ENCODE data around the gene DDX43.
"Not testable (repeated sequence)": the region's sequence is repeated elsewhere in the genome, so short reads cannot be mapped to it uniquely, and the experiment has no call there.

The DDX43 gene

GRCh38 chr6:73394577-73395354 is at the start of gene DDX43:
Gene DDX43 (plus strand): TSS chr6:73394828. CDS start chr6:73394906, 78 bp downstream.
- DNase-seq = no peak

GRCh38 chr6:73348550-73349204 is 46.0 kb upstream of the DDX43 start:
- DNase-seq = no peak

GRCh38 chr6:73349311-73349710 is 45.3 kb upstream of the DDX43 start:
- DNase-seq = no peak

GRCh38 chr6:73353636-73354593 is 40.7 kb upstream of the DDX43 start, which contains the start of gene DPPA5:
Gene DPPA5 (minus strand): TSS chr6:73354276. CDS start chr6:73354225, 51 bp downstream.
- no peak for DNase-seq

GRCh38 chr6:73362358-73362757 is 32.3 kb upstream of the DDX43 start, which contains the start of gene KHDC3L:
Gene KHDC3L (plus strand): TSS chr6:73362658. CDS start chr6:73362730, 72 bp downstream.
- DNase-seq = no peak

- DNase-seq = no peak
Observed at GRCh38 chr6:73362869-73363536, 31.6 kb upstream of the DDX43 start.

DNA sequence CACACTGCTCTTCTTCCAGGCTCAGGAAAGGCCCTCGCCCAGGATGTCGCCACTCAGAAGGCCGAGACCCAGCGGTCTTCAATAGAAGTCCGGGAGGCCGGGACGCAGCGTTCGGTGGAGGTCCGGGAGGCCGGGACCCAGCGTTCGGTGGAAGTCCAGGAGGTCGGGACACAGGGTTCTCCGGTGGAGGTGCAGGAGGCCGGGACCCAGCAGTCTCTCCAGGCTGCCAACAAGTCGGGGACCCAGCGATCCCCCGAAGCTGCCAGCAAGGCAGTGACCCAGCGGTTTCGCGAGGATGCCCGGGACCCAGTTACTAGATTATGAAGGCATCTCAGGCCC is 31.1 kb upstream of the DDX43 start:
- DNase-seq = no peak

GRCh38 chr6:73364121-73364520 is 30.5 kb upstream of the DDX43 start:
- DNase-seq = no peak

DNA sequence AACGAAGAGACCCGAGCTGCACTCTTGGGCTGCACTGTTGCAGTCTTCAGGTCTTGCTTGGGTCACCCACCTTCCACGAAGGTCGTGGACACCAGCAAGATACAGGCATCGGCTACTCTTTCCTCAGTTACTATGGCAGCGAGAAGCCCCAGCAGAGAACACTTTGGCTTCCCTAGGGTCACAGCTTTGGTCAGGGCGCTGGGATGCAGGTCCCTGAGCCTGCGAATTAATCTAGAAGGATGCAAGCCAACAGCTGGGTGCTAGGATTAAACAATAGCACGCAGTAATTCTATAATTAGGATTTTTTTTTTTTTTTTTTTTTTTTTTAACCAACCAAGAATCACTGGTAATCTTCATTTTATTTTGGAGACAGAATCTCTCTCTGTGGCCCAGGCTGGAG is 30.1 kb upstream of the DDX43 start:
- no peak for DNase-seq

GRCh38 chr6:73367761-73368355 is 26.8 kb upstream of the DDX43 start:
- DNase-seq = no peak

DNA sequence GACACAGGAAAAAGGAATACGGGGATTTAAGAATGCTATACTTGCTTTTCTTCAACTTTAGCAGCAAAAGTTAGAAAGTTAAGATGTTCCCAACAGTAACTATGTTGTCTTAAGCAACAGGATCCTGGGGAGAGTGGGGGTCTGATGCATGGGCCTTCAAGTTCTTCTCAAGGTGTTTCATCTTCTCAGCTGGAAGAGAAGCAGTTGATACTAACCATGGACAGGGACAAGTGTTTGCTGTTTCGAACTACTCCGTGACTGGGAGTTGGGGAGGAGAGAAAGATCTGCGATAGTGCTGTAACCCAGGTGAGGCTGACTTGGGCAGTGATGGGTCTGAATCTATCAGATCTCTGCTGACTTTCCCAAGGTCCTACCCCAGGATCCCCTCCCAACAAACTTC is 26.0 kb upstream of the DDX43 start:
- no peak for DNase-seq

GRCh38 chr6:73369157-73369556 is 25.5 kb upstream of the DDX43 start:
- no peak for DNase-seq

DNA sequence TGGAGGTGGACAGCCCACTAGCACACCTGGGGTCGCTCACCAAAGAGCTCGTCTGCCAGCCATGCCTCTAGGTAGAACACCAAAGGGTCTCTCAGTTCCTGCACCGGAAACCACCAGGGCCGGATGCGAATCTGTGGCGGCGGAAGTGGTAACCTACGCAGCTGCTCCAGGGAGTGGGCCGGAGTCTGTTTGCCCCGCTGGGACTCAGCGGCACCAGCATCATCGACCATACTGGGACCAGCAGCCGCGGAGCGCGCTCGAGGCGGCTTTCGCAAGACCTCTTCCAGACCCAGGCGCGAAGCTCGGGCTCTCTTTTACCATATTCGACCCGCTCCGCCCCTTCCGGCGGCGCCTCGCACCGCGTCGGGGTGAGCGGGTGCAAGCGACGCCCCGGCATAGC is 25.1 kb upstream of the DDX43 start, which contains the start of gene OOEP:
Gene OOEP, minus strand, starts transcription at position 335 of the 400 bp plus-strand sequence. Its CDS starts 105 bp downstream, at position 230.
- no peak for DNase-seq

GRCh38 chr6:73371984-73372383 is 22.6 kb upstream of the DDX43 start:
- no peak for DNase-seq

- no peak for DNase-seq
Observed at GRCh38 chr6:73372516-73372915, 22.1 kb upstream of the DDX43 start.

- no peak for DNase-seq
Observed at GRCh38 chr6:73375216-73375615, 19.4 kb upstream of the DDX43 start.

DNA sequence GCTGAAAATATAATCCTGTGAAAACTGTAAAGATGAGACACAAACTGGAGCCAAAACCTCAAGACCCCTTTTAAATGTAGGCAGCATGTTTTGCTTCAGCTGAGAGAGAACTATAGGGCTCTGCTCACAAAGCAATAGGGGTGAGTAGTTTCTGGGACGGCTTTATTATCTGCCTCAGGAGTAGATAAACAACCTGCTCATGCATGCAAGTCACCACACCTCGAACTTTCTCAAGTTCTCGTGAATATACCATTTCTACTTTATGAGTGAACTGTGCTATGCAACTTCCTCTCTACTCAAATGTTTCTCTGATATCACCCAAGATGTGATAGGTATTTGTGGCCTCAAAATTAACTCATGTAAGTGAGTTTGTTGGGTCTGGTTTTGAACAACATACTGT is 17.4 kb upstream of the DDX43 start:
- DNase-seq = no peak

- DNase-seq = not testable (repeated sequence)
Observed at GRCh38 chr6:73381531-73381930, 13.1 kb upstream of the DDX43 start.

DNA sequence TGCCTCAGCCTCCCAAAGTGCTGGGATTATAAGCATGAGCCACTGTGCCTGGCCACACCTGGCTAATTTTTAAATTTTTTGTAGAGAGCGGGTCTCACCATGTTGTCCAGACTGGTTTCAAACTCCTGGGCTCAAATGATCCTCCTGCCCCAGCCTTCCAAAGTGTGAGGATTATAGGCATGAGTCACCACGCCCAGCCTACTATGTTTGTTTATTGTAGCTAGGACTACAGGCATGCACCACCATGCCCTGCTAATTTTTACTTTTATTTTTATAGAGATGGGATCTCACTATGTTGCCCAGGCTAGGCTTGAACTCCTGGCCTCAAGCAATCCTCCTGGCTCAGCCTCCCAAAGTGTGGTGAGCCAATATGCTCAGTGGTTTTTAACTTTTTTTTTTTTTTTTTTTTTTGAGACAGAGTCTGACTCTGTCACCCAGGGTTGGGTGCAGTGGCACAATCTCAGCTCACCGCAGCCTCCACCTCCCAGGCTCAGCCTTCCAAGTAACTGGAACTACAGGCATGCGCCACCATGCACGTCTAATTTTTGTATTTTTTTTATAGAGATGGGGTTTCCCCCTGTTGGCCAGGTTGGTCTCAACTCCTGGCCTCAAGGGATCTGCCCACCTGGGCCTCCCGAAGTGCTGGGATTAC is 12.0 kb upstream of the DDX43 start:
- DNase-seq = no peak

DNA sequence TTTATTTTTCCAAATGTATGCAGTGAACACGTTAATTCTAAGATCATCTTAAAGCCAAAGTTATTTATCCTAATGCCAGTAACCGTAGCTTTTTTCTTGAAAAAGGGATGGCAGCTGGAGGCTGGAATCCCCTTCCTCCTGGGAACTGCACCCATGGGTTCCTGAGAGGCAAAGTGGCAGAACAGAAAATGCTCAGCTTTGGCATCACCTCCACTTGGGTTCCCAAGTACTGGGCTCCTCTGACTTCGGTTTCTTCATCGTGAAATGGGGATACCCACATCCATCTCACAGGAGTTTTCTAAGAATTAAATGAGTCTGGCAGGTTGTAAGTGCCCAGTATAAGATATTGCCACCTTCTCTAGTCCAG is 6.2 kb upstream of the DDX43 start:
- DNase-seq = no peak

GRCh38 chr6:73388800-73389512 is 5.7 kb upstream of the DDX43 start:
- peak; percentile 10 for DNase-seq

Data from NCI-H526 treated with DMSO at 0.1 percent for 48 hours (cell line).